HG03025 (cell line): Measurements from ENCODE around the gene NSUN7.

ENCODE experiments used
- ATAC-seq: cut with Tn5 transposase; IDR thresholded peaks from one replicate; pipeline ENCODE4 v1.9.1; 2021; ENCODE audit warnings: mild to moderate bottlenecking, moderate library complexity; ENCODE audit not compliant: unreplicated experiment, low FRiP score

Gene NSUN7

DNA sequence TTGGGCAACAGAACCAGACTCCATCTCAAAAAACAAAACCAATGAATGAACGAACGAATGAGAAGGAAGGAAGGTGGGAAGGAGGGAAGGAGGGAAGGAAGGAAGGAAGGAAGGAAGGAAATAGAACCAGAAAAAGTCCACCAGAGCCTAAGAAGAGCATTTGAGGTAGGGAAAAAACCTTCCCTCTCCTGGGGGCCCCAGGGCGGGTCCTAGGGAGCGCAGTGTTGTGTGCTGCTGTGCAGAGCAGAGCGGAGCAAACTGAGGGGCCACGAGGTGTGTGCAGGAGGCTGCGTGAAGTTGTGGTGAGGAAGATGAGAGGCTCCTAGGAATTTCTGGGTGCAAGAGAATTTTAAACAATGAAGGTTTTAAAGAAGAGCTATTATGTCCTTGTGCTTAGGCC is 16.0 kb upstream of the NSUN7 start:
- ATAC-seq: no peak

- no peak for ATAC-seq
Measured at GRCh38 chr4:40734497-40734896, 15.3 kb upstream of the NSUN7 start.

DNA sequence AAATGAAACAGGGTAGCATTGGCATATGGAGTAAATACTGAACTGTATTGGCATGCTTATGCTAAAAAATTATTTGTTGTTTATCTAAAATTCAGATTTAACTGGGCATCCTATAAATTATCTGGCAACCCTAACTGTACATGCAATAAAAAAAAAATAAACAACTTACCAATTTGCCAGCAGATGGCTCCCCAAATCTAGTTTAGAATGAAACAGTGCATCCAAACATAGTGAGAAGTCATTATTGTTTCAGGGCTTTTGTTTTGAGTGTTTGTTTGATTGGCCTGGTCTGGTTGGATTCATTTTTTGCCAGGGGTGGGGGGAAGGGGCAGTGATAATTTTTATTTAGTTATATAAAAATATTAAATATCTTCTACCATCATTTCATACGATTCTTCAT is 12.8 kb upstream of the NSUN7 start:
- no peak for ATAC-seq

- ATAC-seq: no peak
Measured at GRCh38 chr4:40737879-40738278, 11.9 kb upstream of the NSUN7 start.

GRCh38 chr4:40739347-40739746 is 10.4 kb upstream of the NSUN7 start:
- no peak for ATAC-seq

DNA sequence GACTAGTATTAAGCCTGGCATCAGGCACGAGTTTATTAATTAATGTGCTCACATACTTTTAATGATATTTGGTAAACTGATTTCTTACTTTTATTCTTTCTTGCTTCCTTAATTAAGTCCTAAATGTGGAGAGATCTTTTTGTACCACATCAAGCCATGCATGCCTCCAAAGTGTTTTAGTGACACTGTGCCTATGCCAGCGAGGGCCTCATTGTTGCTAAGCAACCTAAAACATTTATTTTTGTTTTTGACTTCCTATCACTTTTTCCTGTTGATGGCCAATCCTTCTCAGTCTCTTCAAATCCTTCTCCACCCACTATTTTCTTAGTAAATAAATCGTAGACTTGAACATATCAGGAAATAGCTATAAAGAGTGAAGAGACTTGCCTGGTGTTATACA is 5.5 kb upstream of the NSUN7 start:
- ATAC-seq: no peak

DNA sequence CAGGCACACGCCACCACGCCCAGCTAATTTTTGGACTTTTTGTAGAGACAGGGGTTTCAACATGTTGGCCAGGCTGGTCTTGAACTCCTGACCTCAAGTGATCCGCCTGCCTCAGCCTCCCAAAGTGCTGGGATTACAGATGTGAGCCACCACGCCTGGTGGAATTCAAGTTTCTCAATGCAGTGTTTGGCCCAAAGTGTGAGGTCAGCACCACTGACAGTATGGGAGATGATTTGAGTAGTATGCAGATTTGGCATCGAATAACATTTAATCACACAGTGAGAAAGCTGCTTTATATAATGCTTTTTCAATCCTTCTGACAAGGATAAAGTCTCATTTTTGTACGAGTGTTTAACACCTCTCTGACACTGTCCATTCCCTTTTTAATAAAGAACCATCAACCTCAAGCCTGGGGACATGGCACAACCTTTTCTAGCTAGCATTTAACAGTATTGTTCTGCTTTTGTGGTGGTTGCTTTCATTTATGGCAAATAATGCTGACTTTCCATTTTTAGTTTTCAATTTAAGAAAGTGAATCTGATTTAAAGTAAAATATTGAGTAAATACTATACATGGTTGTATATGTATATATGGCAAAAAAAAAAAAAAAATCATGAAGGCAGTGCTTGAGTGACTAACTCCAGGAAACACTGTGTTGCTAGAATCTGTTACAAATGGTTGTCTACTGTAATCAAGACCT is 4.3 kb upstream of the NSUN7 start:
- no peak for ATAC-seq

DNA sequence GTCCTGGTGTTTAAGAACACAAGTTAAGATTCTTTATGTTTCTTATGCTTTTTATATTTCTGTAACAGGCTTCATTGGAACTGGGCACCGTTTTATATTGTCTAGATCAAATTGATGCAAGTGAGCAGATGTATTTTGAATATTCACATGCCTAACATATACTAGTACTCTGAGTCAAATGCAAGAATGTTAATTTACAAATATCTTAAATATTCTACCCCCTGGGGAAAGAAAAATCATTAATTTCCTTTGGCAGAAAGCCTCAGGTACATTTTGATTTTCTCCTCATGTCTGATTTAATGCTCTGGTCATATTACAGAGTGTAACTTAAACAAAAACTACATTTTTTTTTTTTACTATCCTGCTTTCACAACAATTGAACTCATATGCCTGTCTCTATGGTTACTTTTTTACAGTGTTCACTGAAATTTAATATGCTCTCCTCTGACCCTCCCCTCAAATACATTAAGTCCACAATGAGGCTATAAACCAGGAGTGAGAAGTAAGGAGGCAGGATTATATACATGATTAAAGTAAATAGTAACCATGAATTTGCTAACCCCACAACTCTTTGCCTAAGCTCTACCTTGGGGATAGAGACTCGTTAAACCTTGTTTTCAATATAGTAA is 2.4 kb upstream of the NSUN7 start:
- no peak for ATAC-seq

GRCh38 chr4:40750461-40751258 is 905 bp downstream of the NSUN7 start:
- no peak for ATAC-seq

DNA sequence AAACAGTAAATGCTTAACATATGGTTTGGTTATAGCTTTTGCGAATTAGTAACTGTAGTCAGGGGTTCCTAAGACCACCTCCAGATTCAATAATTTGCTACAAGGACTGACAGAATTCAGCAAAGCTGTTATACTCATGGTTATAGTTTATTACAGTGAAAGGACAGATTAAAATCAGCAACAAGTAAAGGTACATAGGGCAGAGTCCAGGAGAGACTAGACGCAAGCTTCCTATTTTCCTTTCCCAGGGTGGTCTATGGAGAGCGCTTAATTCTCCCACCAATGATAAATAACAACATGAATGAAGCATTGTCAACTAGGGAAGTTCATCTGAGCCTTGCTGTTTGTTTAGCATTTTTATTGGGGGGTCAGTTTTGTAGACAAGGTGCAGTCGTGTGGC is 5.9 kb downstream of the NSUN7 start:
- ATAC-seq: no peak

GRCh38 chr4:40763228-40763716 is 13.5 kb downstream of the NSUN7 start:
- ATAC-seq: peak; percentile 99

GRCh38 chr4:40769266-40769665 is 19.5 kb downstream of the NSUN7 start:
- ATAC-seq: no peak

DNA sequence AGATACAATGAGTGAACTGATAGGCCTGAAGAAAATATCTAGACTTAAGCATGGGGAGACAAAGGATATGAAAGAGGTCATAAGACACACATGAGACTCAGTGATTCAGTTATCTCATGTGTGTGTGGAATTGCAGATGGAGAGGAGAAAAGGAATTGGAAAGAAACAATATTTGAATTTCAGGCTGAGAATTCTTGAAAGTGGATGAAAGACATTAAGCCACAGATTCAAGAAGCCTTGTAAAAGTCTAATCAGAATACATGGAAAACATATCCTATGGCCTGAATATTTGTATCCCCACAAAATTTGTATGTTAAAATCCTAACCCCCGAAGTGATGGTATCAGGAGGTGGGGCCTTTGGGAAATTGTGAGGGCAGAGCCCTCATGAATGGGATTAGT is 28.3 kb downstream of the NSUN7 start:
- no peak for ATAC-seq

- ATAC-seq: no peak
Measured at GRCh38 chr4:40782876-40783275, 33.1 kb downstream of the NSUN7 start.

DNA sequence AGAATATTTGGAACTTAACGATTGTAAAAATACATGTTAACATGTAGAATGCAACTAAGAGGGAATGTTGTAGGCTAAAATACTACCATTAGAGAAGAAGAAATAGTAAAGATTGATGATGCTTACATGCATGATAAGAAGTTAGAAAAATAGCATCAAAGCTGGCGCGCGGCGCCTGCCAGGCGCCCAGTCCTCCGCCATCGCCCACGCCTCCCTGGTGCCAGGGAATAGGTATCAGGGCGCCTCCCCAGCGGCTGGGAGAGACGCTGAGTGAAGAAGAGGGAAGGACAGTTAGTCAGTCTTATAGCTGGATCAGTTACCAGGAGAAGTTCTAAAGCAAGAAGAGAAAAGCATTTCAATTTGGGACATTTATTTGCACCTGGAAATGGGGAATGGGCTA is 36.0 kb downstream of the NSUN7 start:
- ATAC-seq: no peak

- ATAC-seq: no peak
Measured at GRCh38 chr4:40788331-40788730, 38.6 kb downstream of the NSUN7 start.

- ATAC-seq: no peak
Measured at GRCh38 chr4:40789031-40789430, 39.3 kb downstream of the NSUN7 start.

GRCh38 chr4:40789771-40790170 is 40.0 kb downstream of the NSUN7 start:
- ATAC-seq: no peak

DNA sequence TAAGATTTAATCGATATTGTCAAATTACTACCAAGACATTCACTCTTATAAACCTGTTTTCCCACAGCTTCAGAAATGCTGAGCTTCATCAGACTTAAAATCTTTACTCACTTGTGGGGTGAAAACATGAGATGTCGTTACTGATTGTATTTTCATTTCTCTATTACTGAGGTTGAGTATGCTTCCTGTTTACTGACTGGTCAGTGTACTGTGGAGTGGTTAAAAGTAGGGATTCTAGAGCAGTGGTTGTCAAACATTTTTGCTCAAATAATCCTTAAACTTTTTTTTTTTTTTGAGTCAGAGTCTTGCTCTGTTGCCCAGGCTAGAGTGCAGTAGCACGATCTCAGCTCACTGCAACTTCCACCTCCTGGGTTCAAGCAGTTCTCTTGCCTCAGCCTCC is 50.3 kb downstream of the NSUN7 start:
- no peak for ATAC-seq

DNA sequence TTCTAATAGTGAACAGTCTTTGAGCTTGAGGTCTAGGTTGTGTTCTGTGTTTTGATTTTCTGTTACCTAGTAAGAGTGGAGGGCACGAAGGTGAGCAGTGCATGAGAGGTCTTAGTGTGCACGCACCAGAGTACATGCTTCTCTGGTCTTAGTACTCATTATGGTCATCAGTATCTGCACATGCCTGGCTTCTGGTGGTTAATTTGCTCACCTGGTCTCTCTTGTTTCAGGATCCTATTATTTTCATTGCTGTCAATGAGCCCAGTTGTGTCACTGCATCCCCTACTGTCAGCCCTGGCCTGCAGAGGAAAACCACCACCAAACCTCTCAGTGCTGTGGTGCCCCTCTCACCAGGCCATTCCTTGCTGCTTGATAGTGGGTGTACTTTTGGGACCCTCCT is 54.8 kb downstream of the NSUN7 start:
- ATAC-seq: no peak

GRCh38 chr4:40808926-40809457 is 59.2 kb downstream of the NSUN7 start:
- ATAC-seq: no peak
